B cell (primary cell): ENCODE data around the gene TCEA3.

Experiments
- CTCF ChIP-seq: fragments of 200-600 bp; IDR thresholded peaks from one replicate; pipeline ENCODE4 v1.8.0; 2022; ENCODE audit warnings: antibody characterized with exemption, mild to moderate bottlenecking
- EZH2 ChIP-seq: IDR thresholded peaks from 2 replicates; pipeline ENCODE4 v1.6.1; 2012; ENCODE audit warnings: borderline replicate concordance, low read depth, mild to moderate bottlenecking, moderate library complexity, low read length; ENCODE audit not compliant: insufficient read depth, poor library complexity, severe bottlenecking

GRCh38 chr1:23331713-23332112 lies 92.8 kb downstream of the TCEA3 start:
- TF ChIP-seq CTCF (no peak), EZH2 (no peak)
